22Rv1 (cell line): Measurements from ENCODE around the gene PHB1.

Source experiments
- ZFX ChIP-seq: fragments of 450-650 bp; IDR thresholded peaks from 2 replicates; pipeline ENCODE4 v1.6.1; 2017; ENCODE audit warnings: antibody characterized with exemption, borderline replicate concordance
- TF ChIP-seq, protein P1 (sequence below): fragments of 450-650 bp; IDR thresholded peaks from 2 replicates; pipeline ENCODE4 v1.5.1; 2017; ENCODE audit warnings: mild to moderate bottlenecking

DNA sequence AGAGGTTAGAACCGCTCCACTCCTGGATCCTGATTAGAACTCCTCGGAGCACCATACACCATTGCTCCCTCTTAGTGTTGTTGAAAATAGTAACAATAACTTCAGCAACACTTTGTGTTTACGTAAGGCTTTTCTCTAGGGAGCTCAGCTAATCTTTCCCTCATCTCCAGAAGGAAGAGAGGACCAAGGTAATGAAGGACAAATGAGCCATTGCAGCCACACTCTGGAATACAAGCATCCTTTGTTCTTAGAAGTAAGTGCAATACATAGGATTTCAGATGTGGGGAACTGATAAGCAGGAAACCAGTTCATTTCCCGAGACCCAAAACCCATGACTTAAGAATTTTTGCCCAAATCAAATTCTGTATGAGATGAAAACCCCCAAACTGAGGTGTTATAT, 29.7 kb downstream of the PHB1 start:
- TF ChIP-seq, protein P1, sequence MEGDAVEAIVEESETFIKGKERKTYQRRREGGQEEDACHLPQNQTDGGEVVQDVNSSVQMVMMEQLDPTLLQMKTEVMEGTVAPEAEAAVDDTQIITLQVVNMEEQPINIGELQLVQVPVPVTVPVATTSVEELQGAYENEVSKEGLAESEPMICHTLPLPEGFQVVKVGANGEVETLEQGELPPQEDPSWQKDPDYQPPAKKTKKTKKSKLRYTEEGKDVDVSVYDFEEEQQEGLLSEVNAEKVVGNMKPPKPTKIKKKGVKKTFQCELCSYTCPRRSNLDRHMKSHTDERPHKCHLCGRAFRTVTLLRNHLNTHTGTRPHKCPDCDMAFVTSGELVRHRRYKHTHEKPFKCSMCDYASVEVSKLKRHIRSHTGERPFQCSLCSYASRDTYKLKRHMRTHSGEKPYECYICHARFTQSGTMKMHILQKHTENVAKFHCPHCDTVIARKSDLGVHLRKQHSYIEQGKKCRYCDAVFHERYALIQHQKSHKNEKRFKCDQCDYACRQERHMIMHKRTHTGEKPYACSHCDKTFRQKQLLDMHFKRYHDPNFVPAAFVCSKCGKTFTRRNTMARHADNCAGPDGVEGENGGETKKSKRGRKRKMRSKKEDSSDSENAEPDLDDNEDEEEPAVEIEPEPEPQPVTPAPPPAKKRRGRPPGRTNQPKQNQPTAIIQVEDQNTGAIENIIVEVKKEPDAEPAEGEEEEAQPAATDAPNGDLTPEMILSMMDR: no peak
- TF ChIP-seq ZFX: no peak
